T-helper 2 cell treated with Interferon-gamma antibody and Interleukin-4, amounts not matched to agents 5 μg/mL and 100 μg/mL, for 36 hours (primary cell): Measurements from ENCODE around the gene DOK3.
A peak's percentile ranks its signal among the peaks of the same experiment; 100 is the strongest.
"Not testable (repeated sequence)": the region's sequence is repeated elsewhere in the genome, so short reads cannot be mapped to it uniquely, and the experiment has no call there.

Experiments
- DNase-seq: peaks from one replicate; pipeline ENCODE4 v3.0.0; 2021; ENCODE audit warnings: low spot score
- H3K27ac Mint-ChIP-seq: one replicate; pipeline ENCODE4 v1.8.0; 2021; ENCODE audit warnings: mild to moderate bottlenecking, mixed read lengths
- H3K27me3 Mint-ChIP-seq: one replicate; pipeline ENCODE4 v1.8.0; 2021; ENCODE audit warnings: low read depth, mixed read lengths
- H3K36me3 Mint-ChIP-seq: one replicate; pipeline ENCODE4 v1.8.0; 2021; ENCODE audit warnings: low read depth, mixed read lengths
- H3K4me1 Mint-ChIP-seq: one replicate; pipeline ENCODE4 v1.8.0; 2021; ENCODE audit warnings: low read depth, mixed read lengths
- H3K4me3 Mint-ChIP-seq: one replicate; pipeline ENCODE4 v1.8.0; 2022; ENCODE audit warnings: mild to moderate bottlenecking, moderate library complexity, mixed read lengths
- H3K9me3 Mint-ChIP-seq: one replicate; pipeline ENCODE4 v1.8.0; 2021; ENCODE audit warnings: mixed read lengths

Gene DOK3

DNA sequence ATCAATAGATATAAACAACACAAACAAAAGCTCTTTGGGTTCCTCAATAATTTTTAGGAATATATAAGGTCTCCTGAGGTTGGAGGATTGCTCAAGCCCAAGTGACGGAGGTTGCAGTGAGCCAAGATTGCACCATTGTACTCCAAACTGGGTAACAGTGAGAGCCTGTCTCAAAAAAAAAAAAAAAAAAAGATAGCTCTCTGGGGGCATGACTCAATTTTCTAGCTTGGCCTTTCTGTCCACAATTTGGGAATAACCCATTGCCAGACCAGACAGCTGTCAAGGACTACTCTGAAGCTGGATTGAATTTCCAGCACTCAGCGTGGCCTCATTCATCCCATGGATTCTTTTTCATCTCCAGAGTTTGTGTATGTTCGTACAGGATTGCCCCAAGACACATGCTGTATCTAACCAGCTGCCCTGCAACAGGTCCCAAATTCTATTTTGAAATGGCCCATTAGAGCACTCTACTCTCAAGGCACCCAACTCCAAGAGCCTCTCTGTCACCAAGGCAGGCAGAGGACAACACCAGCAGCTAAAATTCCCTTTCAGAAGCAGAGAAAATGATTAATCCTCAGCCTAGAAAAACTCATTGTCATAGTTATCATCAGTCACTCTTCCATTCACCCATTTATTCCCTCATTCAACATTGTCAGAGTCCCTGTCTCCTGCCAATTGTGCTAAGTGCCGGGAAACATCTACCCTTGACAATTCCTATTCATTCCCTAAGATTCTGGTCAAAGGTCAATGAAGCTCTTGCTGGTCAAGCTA is 36.0 kb upstream of the DOK3 start:
- Mint-ChIP-seq H3K27ac (no peak overlapping the region), H3K4me1 (peaks cover 4% of the 10 kb centered on the region), H3K36me3 (peaks cover 10% of the 10 kb centered on the region), H3K27me3 (no peaks in the 10 kb centered on the region), H3K9me3 (no peaks in the 10 kb centered on the region), H3K4me3 (no peak overlapping the region)
- no peak for DNase-seq

DNA sequence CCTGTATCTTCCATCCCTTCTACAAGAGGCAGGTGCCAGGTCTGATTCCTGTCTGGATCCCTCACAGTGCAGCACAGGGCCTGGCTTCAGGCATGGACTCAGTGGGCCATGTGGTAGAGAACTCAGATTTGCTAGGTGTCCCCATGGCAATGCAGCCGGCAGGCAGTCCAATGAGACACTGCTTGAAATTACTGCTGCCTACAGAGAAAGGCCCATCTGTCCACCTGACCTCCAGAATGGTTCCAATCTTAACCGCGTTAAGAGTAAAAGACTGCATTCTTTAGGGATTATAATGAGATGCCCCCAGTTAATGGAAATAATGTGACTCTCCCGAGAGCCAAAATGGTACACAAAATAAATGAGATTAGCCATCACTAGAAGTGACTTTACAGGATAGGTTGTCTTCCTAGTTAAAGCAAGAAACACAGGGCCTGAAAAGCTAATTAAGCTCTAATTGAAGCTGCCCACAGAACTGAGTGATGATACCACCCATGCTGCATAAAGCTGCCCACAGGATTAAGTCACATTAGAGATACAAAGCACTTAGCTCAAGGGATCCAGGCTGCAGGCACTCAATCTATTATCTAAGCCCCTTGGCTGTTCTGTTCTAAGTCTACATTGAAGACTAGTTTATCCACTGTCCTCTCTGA is 33.3 kb upstream of the DOK3 start:
- Mint-ChIP-seq H3K27me3 (no peaks in the 10 kb centered on the region), H3K4me1 (peaks cover 2% of the 10 kb centered on the region), H3K27ac (no peak overlapping the region), H3K9me3 (no peaks in the 10 kb centered on the region), H3K36me3 (peaks cover 13% of the 10 kb centered on the region), H3K4me3 (no peak overlapping the region)
- DNase-seq, result no peak

DNA sequence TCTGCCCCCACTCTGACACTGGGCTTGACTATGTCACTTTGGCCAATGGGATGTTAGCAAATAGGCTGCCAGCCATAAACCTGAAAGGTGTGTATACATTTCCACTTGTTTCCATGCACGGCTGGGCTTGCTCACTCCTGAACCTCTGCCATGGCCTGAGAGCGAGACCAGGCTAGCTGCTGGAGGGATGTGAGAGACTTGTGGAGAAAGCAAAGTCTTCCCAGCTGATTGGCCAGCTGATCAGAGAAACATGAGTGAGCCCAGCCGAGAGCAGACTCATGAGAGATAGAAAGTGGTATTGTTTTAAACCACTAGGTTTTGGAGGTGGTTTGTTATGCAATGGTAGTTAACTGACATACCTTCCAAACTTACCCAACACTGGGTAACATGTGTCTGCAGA is 30.8 kb upstream of the DOK3 start:
- Mint-ChIP-seq H3K36me3 (peaks cover 21% of the 10 kb centered on the region), H3K27ac (no peak overlapping the region), H3K4me1 (no peaks in the 10 kb centered on the region), H3K27me3 (no peaks in the 10 kb centered on the region), H3K4me3 (no peak overlapping the region), H3K9me3 (no peaks in the 10 kb centered on the region)
- DNase-seq, result no peak

DNA sequence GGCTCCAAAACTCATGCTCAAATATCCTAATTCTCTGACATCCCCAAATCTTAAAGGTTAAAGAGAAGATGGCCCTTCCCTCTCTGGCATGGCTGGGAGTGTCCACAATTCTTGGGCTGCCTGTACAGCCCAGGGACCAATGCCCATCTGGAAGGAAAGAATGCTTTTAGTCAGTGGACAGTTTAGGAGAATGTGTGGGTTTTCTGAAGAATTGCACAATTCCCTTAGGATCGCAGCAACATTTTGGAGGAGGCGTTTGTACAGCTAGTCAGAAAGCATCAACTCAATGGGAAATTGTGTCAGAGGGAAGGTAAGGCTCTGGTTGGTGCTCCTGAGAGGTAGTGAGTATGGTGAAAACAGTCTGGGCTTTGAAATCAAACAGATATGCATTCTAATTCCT is 29.8 kb upstream of the DOK3 start:
- Mint-ChIP-seq H3K4me3 (no peak overlapping the region), H3K4me1 (no peaks in the 10 kb centered on the region), H3K9me3 (no peaks in the 10 kb centered on the region), H3K27ac (no peak overlapping the region), H3K36me3 (peaks cover 22% of the 10 kb centered on the region), H3K27me3 (no peaks in the 10 kb centered on the region)
- no peak for DNase-seq

DNA sequence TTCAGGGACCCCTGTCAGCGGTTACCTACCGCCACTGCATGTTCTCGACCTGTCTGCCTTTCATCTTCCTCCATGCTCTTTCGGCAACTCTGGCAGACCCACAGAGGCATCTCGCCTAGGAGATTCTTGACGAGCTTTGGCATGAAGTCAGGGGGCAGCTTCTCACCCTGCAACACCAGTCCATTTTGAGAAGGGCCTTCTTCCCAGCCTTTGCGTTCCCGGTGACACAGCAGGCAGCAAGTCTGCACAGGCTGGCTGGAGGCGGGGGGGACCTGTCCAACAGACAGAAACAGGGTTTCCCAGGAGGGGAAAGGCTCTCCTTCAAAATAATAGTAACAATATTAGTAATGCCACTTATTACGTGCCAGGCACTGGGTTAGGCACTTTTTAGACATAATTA is 29.2 kb upstream of the DOK3 start:
- no peaks in the 10 kb centered on the region for H3K9me3 Mint-ChIP-seq
- no peaks in the 10 kb centered on the region for H3K27me3 Mint-ChIP-seq
- no peak overlapping the region for H3K27ac Mint-ChIP-seq
- no peak overlapping the region for H3K4me3 Mint-ChIP-seq
- H3K36me3 Mint-ChIP-seq, result peaks cover 22% of the 10 kb centered on the region
- no peak for DNase-seq
- no peaks in the 10 kb centered on the region for H3K4me1 Mint-ChIP-seq

DNA sequence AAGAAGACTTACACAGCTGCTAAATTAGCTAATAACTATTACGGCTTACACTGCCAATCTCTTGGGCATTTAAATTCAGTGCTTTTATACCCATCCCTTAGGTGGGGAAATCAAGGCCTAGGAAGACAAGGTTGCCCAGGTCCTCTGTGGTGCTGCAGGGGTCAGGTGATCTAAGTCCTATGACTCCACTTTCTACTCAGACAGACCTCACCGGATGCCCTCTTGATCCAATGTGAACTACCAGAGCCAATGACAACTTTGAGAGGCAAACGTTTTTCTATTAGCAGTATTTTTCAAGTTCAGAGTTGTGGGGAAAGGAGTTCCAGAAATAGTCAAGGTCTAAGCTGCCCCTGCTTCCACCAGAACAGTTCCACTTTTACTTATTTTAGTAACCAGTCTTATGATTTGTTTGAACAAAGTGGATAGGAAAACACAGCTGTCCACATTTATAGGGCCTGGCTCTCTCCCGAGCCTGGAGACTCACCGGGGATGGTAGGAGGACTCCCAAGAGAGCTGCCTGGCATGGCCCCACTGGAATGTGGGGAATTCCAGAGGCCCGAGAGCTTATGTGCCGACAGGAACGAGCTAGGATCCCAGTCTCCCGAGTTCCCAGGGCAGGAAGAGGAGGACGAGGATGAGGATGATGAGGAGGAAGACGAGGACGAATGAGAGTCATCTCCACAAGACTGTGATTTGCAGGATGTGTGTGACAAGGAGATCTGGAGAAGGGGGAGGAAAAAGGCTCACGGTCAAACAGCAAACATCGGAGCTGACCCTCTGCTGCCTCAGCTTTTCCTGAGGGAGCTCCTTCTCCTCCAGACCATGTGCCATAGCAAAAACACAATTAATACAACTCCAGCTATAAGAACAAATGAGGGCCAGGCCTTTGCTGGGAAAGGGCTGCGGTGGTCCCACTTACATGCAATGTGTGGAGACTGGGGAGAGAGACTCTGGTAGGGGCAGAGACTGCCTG is 28.0 kb upstream of the DOK3 start:
- Mint-ChIP-seq H3K27me3 (no peaks in the 10 kb centered on the region), H3K4me3 (no peak overlapping the region), H3K36me3 (peaks cover 29% of the 10 kb centered on the region)

DNA sequence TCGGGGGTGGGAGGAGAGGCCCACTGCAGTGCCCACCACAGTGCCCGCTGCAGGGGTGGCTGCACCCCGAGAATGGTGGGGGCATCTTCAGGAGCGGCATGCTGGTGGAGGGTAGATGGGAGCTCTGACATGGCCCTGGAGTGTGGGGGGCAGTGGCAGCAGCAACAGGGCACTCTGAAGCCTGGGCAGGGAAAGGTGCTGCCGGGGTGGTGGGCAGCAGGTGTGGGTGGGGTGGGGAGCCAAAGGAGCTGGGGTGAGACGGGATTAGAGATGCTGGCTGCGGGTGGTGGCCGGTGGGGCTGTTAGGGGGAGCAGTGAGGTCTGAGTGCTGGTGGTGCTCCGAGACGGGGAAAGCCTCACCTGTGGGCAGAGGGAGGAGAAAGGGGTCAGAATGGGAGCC is 26.8 kb upstream of the DOK3 start:
- no peak overlapping the region for H3K4me3 Mint-ChIP-seq

More for the DNA sequence above, 28.0 kb upstream of the DOK3 start:
- Mint-ChIP-seq H3K9me3 (no peaks in the 10 kb centered on the region), H3K27ac (no peak overlapping the region), H3K4me1 (no peaks in the 10 kb centered on the region)
- DNase-seq, result no peak

DNA sequence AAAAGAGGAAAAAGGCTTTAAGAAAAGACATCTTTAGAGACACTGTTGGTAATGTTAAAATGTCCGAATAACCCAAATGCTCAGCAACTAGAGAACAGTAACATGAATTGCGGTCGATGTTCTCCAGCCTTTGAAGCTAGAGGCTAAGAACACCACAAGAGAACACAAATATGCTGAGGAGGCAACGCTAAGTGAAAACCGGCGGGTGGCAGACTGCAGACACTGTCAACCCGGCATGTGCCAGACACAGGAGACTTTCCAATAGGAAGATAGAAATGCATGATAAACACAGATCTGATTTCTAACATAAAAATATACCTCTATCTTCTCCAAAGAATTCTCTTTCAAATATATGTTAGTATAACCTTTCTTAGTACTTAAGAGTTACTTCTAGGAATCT is 25.5 kb upstream of the DOK3 start:
- peaks cover 35% of the 10 kb centered on the region for H3K36me3 Mint-ChIP-seq
- DNase-seq, result no peak
- H3K27ac Mint-ChIP-seq, result no peak overlapping the region
- H3K4me3 Mint-ChIP-seq, result no peak overlapping the region
- H3K27me3 Mint-ChIP-seq, result no peaks in the 10 kb centered on the region
- no peaks in the 10 kb centered on the region for H3K9me3 Mint-ChIP-seq
- H3K4me1 Mint-ChIP-seq, result no peaks in the 10 kb centered on the region

More for the DNA sequence above, 26.8 kb upstream of the DOK3 start:
- Mint-ChIP-seq H3K4me1 (no peaks in the 10 kb centered on the region), H3K9me3 (no peaks in the 10 kb centered on the region), H3K27ac (no peak overlapping the region), H3K27me3 (no peaks in the 10 kb centered on the region), H3K36me3 (peaks cover 28% of the 10 kb centered on the region)
- no peak for DNase-seq

DNA sequence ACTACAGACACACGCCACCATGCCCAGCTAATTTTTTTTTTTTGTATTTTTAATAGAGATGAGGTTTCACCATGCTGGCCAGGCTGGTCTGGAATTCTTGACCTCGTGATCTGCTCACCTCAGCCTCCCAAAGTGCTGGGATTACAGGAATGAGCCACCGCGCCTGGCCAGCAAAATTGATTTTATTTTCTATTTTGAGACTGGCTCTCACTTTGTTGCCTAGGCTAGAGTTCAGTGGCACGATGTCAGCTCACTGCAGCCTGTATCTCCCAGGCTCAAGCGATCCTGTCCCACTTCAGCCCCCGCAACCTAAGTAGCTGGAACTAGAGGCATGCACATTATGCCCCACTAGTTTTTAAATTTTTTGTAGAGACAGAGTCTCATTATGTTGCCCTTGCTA is 24.8 kb upstream of the DOK3 start:
- not testable (repeated sequence) for H3K27me3 Mint-ChIP-seq, H3K27ac Mint-ChIP-seq, H3K9me3 Mint-ChIP-seq, H3K4me1 Mint-ChIP-seq, DNase-seq, H3K4me3 Mint-ChIP-seq
- H3K36me3 Mint-ChIP-seq, result peaks cover 38% of the 10 kb centered on the region

DNA sequence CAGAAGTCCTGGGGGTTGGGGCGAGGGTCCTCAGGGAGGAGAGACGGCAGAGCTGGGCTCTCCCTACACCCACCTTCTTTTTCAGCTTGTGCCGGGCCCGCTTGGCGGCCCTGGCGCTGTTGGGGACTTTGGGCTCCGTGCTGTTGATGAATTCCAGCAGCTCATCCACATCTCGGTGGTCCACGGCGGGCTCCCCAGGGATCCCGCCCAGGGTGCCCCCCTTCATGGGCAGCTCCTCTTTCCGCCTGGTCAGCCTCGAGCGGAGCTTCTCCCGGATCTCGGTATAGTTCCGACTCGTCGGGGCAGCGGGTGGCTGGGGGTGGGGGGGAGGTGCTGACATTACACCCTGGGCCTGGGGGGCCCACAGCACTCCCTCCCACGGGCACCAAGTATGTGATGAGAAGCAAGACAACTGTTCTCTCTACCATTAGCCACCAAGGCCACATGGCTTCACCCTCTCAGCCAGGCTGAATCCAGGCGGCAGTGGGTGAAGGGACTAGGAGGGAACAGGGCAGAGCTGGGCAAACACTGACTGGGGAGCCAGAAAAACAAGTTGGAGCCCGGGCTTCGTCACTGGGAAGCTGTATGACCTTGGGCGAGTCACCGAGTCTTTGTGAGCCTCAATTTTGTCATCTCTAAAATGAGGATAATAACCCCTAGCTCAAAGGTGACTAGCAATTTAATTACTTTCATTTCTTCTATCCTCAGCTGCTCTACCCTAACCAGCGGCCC is 21.7 kb upstream of the DOK3 start:
- DNase-seq, result no peak

DNA sequence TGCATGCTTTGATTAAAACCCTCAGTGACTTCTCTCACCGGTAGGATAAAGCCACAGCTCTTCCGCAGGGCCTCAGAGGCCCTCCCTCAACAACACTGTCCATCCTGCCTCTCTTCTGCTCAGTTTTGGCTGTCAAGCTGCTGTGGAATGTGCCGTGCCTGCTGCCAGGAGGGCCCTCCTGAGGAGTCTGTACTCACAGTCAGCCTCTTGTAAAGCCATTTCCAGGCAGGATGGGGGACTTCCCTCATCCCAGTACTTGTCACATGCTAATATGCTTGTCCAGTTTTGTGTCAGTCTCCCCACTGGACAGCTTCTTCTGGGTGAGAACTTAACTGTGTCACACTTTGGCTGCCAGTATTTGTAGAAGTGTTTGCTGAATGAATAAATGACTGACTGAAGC is 21.0 kb upstream of the DOK3 start:
- no peak for DNase-seq
- Mint-ChIP-seq H3K27ac (no peak overlapping the region), H3K9me3 (no peaks in the 10 kb centered on the region), H3K4me1 (no peaks in the 10 kb centered on the region), H3K27me3 (no peaks in the 10 kb centered on the region), H3K4me3 (no peak overlapping the region), H3K36me3 (peaks cover 24% of the 10 kb centered on the region)

More for the DNA sequence above, 21.7 kb upstream of the DOK3 start:
- no peak overlapping the region for H3K27ac Mint-ChIP-seq
- H3K4me3 Mint-ChIP-seq, result no peak overlapping the region
- H3K27me3 Mint-ChIP-seq, result no peaks in the 10 kb centered on the region
- H3K9me3 Mint-ChIP-seq, result no peaks in the 10 kb centered on the region
- H3K4me1 Mint-ChIP-seq, result no peaks in the 10 kb centered on the region
- H3K36me3 Mint-ChIP-seq, result peaks cover 24% of the 10 kb centered on the region

DNA sequence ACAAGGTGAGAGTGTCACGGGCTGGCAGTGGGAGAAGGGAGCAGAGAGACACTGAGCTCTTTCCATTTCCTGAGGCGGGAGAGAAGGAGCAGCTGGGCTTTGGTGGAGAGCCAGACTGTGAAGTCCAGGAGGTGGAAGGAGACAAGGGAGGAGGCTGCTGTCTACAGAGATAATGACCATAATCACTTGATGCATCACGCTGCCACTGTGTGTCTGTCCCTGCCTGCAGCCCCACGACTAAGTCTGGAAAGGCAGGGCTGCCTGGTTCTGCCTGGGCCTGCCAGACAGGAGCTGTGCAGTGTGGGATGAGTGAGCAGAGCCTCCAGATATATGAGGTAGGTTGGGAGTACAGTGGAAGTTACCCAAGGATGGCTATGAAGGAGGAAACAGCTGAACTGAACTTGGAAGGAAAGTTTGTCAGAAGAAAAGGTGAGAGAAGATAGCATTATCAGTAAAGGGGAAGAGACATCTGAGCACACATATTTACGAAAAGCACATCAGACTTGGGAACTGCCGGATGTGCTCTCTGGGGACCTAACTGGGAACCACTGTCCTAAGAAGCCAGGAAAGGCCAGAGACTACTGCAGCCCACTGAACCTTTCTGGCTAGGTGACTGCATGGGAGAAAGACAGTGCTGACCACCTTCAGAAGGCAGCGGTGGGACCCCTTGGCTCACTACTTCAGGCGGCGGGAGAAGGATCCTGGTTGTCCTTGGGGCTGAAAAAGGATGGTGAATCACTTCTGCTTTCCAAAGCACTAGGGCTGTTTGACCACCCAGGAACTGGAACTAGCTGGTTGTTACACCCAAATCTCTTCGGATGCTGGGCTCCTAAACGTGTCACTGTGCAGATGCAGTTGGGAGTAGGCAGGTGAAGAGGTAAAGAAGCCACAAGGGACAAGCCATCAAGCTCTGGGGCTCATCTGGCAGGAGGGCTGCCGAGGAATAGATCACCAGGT is 19.9 kb upstream of the DOK3 start:
- no peak for DNase-seq
- no peaks in the 10 kb centered on the region for H3K27me3 Mint-ChIP-seq
- H3K9me3 Mint-ChIP-seq, result no peaks in the 10 kb centered on the region
- no peak overlapping the region for H3K4me3 Mint-ChIP-seq
- no peaks in the 10 kb centered on the region for H3K4me1 Mint-ChIP-seq
- H3K27ac Mint-ChIP-seq, result peak overlapping the region; percentile 32
- peaks cover 23% of the 10 kb centered on the region for H3K36me3 Mint-ChIP-seq

DNA sequence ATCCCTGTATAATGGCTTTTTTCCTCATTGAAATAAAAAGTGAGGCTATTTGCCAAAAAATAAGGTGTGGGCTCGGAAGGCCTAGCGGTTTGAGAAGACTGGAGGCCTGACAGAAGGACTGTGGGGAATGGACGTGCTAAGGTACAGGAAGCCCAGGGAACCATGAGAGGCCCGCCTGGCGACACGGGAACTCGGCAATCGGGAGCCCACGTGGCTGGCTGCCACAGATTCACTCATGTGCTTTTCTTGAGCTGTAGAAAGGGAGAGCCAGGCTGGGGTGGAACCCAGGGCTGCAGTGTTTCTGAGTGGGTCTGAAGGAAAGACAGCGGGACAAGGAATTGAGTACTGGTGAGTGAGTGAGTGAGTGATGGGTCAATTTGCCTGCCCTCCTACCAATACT is 19.0 kb upstream of the DOK3 start:
- peaks cover 21% of the 10 kb centered on the region for H3K36me3 Mint-ChIP-seq
- no peaks in the 10 kb centered on the region for H3K4me1 Mint-ChIP-seq
- H3K27ac Mint-ChIP-seq, result no peak overlapping the region
- no peak for DNase-seq
- H3K4me3 Mint-ChIP-seq, result no peak overlapping the region
- H3K27me3 Mint-ChIP-seq, result no peaks in the 10 kb centered on the region
- H3K9me3 Mint-ChIP-seq, result no peaks in the 10 kb centered on the region
